ENCODE data around the gene KLF9.

KLF9 gene

GRCh38 chr9:70413799-70414775 lies at the start of gene KLF9:
KLF9 (minus strand) TSS chr9:70414657; CDS start chr9:70413363, 1,294 bp downstream.
- peak; percentile 97 for DNase-seq

DNA sequence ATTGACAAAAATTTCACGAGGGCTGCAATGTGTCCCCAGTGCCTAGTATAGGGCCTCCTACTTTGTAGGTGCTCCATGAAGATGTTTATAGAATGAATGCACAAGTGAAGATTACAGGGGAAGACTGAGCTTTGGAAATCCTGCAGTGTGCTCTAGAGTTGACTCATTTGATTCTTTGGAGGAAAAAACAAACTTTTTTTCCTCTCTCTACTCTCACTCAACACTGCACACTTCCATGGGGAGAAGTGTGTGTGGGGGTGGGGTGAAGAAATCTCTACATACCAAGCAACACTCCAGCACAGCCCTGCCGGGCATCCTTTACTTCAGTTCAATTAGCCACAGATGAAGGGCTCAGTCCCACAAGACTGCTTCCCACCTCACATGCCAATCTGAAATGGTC lies 49.4 kb upstream of the KLF9 start:
- DNase-seq = no peak

DNA sequence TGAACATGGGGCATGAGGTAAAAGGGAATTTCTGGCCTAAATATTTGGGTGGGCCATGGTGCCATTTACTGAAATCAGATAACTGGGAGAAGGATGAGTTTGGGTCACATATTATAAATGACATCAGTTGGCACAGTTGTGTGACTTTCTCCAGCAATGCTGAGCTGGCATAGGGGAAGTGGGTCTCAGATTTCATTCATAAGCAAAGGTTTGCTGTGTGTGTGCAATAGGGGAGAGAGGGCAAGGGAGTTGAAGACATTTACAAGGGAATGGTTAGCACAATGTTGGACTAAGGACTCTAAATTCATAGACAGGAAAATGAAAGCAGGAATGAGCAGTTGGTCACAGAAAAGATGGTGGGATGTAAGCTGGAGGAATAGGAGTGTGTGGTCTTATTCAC lies 47.8 kb upstream of the KLF9 start:
- DNase-seq = no peak

DNA sequence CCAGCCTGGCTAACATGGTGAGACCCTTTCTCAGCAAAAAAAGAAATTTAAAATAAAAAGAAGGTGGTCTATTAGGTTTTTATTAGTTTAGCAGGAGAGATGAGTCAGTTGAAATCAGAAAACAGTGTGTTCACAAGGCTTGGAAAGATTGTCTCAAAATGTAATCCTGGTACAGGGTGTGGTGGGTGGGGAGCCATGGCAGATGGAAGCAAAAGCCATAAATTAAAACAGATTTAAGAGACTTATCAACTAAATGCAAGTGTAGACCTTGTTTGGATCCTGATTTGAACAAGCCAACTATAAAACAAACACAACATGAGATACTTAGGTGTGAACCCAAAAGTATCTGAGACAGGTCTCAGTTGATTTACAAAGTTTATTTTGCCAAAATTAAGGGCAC lies 42.8 kb upstream of the KLF9 start:
- DNase-seq = no peak

DNA sequence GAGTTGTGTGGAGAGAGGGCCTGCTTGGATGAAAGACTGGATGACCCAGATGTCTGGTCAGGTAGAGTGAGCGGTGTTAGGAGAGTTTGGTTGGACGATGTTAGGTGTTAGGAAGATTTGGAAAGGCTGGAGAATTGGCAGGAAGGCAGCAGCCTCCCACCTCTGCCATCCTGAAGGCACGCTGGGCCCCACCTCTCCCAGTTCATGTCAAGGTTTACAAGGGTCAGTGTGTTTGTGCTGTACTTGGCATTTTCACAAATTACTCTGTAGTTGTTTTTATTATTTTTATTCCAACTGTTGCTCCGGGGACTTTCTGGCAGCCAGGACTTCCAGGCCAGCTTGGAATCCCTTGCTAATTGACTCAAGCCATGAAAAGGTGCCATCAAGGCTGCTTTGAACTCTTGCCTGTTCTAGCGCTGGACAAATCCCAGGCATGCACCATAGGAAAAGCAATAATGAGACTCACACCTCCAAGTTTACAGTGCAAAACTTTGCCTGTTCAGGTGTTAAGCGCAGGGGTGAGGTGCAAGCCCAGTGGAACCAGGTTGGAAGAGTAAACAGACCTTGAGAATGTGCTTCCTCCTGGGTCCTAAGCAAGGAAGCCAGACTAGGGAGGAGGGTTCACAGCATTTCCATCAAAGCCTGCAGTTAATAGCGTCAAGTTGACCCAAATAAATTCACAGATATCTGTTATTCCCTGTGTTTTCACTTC lies 41.7 kb upstream of the KLF9 start:
- no peak for DNase-seq

GRCh38 chr9:70452365-70452764 lies 37.9 kb upstream of the KLF9 start:
- no peak for DNase-seq

DNA sequence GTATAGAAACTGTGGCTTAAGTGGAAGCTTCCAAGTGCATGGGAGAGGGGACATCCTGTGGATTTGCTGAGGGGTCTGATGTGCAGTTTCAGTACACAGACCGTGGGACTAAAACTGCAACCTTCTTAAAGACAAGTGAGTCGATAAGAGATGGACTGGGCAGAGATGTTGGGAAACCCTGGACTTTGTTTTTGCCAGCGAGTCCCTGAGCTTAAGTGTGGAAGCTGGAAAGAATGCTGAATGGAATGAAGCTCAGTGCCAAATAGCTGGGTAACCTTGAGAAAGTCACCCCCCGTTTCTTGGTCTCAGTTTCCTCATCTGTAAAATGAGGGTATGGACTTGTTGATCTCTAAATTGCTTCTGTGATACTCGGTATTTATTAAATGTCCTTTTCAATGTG lies 37.3 kb upstream of the KLF9 start:
- no peak for DNase-seq

DNA sequence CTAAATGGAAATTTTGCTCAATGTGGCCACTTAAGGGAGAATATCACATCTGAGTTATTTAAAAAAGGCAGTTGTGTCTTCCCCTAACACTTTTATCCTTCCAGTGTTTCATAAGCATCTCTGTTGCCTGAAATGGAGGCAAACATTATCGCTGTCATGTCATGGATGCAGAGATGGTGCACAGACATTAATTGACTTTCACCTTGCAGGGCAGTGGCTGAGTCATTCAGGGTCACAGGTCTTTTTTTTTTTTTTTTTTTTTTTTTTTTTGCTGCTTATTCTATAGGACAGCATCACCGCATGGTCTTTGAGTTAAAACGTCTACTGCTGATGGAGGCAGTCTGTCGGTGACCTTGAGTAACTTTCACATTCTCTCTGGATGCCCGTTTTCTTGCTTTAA lies 36.3 kb upstream of the KLF9 start:
- DNase-seq = no peak

- no peak for DNase-seq
These were observed 35.0 kb upstream of the KLF9 start for GRCh38 chr9:70449461-70449860.

DNA sequence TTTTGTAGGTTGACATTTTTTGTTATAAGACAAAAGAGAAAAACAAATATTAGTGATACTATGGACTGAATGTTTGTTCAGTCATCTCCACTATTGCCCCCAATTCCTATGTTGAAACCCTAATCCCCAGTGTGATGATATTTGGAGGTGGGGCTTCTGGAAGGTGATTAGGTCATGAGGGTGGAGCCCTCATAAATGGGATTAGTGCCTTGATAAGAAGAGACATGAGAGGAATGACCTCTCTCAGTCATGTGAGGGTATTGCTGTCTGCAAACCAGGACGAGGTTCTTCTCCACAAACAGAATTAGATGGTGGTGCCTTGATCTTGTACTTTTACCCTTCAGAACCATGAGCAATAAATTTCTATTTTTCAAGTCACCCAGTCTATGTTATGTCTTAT lies 34.5 kb upstream of the KLF9 start:
- no peak for DNase-seq

- no peak for DNase-seq
These were observed 30.4 kb upstream of the KLF9 start for GRCh38 chr9:70444904-70445303.

GRCh38 chr9:70442328-70442848 lies 27.9 kb upstream of the KLF9 start:
- no peak for DNase-seq

DNA sequence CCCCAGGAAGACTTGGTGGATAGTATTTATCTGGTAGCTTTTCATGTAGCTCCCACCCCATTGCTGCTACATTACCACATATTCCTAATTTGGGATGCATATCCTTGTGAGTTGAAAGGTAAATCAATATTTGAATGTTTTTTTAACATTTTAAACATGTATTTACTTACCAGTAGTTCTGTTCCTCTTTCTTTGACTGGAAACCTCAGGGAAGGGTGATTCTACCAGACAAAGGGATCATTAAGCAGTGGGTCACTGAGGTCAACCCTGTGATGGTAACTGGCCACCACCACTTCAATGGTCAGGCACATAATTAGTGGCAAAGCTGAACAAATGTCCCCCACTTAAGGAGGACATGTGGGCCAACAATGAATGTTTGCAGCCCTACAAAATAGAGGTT lies 27.2 kb upstream of the KLF9 start:
- DNase-seq = no peak

DNA sequence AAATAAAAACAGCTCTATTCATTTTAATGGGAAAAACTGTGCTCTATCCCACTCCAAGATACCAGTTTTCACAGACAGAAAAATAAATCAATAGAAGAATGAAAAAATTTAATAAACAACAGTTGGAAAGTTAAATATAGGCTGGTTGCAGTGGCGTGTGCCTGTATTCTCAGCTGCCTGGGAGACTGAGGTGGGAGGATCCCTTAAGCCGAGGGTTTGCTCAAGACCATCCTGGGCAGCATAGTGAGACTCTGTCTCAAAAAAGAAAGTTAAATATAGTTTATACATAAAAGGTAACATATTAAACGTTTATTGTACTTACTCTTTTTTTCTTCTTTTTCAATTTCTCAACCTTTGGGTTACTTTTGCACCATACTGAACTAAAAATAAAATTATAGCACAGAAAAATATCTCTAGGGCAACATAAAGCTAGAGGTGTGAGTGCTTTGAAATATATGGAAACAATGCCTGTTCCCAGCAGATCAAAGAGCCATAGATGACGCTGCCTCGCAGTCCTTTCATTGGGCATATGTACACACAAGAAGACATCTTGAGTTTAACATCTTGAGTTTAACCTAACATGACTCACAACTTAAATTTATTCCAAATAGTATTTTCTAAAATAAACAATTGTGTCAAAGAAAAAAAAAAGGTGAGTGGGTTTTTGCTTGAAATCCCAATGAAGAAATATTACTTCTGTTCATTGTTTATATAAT lies 25.7 kb upstream of the KLF9 start:
- no peak for DNase-seq

- DNase-seq = peak; percentile 52
These were observed 24.0 kb upstream of the KLF9 start for GRCh38 chr9:70438341-70438928.

- no peak for DNase-seq
These were observed 21.5 kb upstream of the KLF9 start for GRCh38 chr9:70435948-70436347.

GRCh38 chr9:70429899-70430298 lies 15.4 kb upstream of the KLF9 start:
- no peak for DNase-seq

GRCh38 chr9:70428781-70429180 lies 14.3 kb upstream of the KLF9 start:
- DNase-seq = no peak

DNA sequence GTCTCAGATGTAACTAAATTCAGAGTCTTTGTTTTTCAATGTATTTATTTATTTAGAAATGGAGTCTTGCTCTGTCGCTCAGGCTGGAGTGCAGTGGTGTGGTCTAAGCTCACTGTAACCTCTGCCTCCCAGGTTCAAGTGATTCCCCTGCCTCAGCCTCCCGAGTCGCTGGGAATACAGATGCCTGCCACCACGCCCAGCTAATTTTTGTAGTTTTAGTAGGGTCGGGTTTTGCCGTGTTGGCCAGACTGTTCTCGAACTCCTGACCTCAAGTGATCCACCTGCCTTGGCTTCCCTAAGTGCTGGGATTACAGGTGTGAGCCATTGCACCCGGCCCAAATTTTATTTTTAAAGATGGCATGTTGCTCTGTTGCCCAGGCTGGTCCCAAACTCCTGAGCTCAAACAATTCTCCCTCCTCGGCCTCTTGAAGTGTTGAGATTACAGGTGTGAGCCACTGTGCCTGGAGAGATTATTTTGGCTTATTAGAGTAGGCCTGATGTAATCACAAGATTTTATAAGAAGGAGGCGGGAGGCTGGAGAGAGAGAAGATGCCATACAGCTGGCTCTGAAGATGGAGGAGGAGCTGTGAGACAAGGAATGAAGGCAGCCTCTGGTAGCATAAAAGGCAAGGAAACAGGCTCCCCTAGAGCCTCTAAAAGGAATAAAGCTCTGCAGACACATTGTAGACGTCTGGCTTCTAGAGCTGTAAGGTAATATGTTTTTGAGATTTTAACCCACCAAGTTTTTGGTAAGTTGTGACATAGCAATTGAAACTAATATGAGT lies 12.9 kb upstream of the KLF9 start:
- peak; percentile 32 for DNase-seq

DNA sequence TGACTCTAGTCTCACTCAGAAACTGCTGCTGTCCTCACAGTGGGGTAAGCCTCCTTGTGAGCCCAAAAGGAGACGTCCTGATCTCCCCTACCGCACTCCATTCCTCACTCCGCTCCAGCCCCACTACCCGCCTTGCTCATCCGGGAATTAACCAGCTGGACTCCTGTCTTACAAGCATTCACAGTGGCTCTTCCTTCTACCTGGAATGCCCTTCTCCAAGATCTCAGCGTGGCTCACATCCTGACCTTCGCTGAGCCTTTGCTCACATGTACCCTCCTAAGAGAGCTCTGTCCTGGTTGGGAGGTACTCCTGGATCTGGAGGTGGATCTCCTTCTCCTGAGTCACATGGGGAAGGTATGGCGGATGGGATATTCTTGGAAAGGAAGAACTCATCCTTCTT lies 10.7 kb upstream of the KLF9 start:
- DNase-seq = no peak

GRCh38 chr9:70422371-70423043 lies 8.1 kb upstream of the KLF9 start:
- no peak for DNase-seq

All from OCI-M1 (cell line).